Activated CD8-positive, alpha-beta memory T cell treated with anti-CD3 and anti-CD28 coated beads, Interleukin-2, amount 50 U/mL, for 48 hours (primary cell): ENCODE data around the gene TRPM1.

Experiments
- DNase-seq: peaks from one replicate; pipeline ENCODE4 v3.0.0-alpha.2; 2020

TRPM1 gene

GRCh38 chr15:31101262-31102038 lies at the start of gene TRPM1:
TRPM1 (minus strand) TSS chr15:31101725; CDS start chr15:31081355, 20,370 bp downstream.
- DNase-seq = no peak

- no peak for DNase-seq
Measured at GRCh38 chr15:31150732-31151231, 49.3 kb upstream of the TRPM1 start.

- DNase-seq = no peak
Measured at GRCh38 chr15:31149987-31150386, 48.5 kb upstream of the TRPM1 start.

- no peak for DNase-seq
Measured at GRCh38 chr15:31149088-31149505, 47.6 kb upstream of the TRPM1 start.

GRCh38 chr15:31148297-31149087 lies 47.0 kb upstream of the TRPM1 start:
- no peak for DNase-seq

GRCh38 chr15:31147944-31148296 lies 46.4 kb upstream of the TRPM1 start:
- DNase-seq = no peak

- no peak for DNase-seq
Measured at GRCh38 chr15:31147456-31147855, 45.9 kb upstream of the TRPM1 start.

- DNase-seq = no peak
Measured at GRCh38 chr15:31145271-31145911, 43.9 kb upstream of the TRPM1 start.

GRCh38 chr15:31141792-31142191 lies 40.3 kb upstream of the TRPM1 start:
- DNase-seq = no peak

GRCh38 chr15:31136607-31137328 lies 35.2 kb upstream of the TRPM1 start:
- no peak for DNase-seq

- no peak for DNase-seq
Measured at GRCh38 chr15:31136016-31136415, 34.5 kb upstream of the TRPM1 start.

- DNase-seq = no peak
Measured at GRCh38 chr15:31135523-31135922, 34.0 kb upstream of the TRPM1 start.

- no peak for DNase-seq
Measured at GRCh38 chr15:31133890-31134289, 32.4 kb upstream of the TRPM1 start.

GRCh38 chr15:31131853-31132375 lies 30.4 kb upstream of the TRPM1 start:
- no peak for DNase-seq

- DNase-seq = no peak
Measured at GRCh38 chr15:31130576-31131237, 29.2 kb upstream of the TRPM1 start.

- DNase-seq = no peak
Measured at GRCh38 chr15:31129769-31130303, 28.3 kb upstream of the TRPM1 start.

- DNase-seq = peak; percentile 94
Measured at GRCh38 chr15:31128919-31129768, 27.6 kb upstream of the TRPM1 start.

GRCh38 chr15:31128477-31128876 lies 27.0 kb upstream of the TRPM1 start:
- no peak for DNase-seq

GRCh38 chr15:31127596-31128261 lies 26.2 kb upstream of the TRPM1 start:
- no peak for DNase-seq

- DNase-seq = no peak
Measured at GRCh38 chr15:31125061-31125460, 23.5 kb upstream of the TRPM1 start.
